HG02885 (cell line): ENCODE measurements around the gene F2R.
"Not testable (repeated sequence)": the region's sequence is repeated elsewhere in the genome, so short reads cannot be mapped to it uniquely, and the experiment has no call there.

Source experiments
- ATAC-seq: cut with Tn5 transposase; IDR thresholded peaks from one replicate; pipeline ENCODE4 v1.9.1; 2021; ENCODE audit warnings: mild to moderate bottlenecking; ENCODE audit not compliant: unreplicated experiment, poor library complexity

The F2R gene

GRCh38 chr5:76747706-76748105 lies 31.8 kb downstream of the F2R start:
- no peak for ATAC-seq

DNA sequence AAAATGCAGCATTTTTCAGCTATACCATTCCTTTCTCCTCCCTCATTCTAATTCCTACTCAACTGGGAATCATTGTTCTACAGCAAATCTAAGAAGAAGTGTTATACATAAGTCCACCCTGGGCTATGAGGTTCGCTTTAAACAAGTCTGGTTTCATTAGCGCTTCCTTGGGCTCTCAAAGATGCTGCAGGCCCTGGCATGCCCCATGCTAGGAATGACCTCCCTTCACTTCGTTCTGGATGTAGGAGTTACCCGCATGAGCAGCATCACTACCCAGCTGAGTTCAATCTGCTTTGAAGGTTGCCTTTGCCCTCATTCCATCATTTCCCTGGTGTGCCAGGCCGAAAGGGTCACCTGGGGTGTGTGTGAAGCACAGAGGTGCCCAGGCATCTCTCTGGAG lies 35.4 kb downstream of the F2R start:
- no peak for ATAC-seq

- ATAC-seq: no peak
Observed at GRCh38 chr5:76754668-76755078, 38.7 kb downstream of the F2R start.

DNA sequence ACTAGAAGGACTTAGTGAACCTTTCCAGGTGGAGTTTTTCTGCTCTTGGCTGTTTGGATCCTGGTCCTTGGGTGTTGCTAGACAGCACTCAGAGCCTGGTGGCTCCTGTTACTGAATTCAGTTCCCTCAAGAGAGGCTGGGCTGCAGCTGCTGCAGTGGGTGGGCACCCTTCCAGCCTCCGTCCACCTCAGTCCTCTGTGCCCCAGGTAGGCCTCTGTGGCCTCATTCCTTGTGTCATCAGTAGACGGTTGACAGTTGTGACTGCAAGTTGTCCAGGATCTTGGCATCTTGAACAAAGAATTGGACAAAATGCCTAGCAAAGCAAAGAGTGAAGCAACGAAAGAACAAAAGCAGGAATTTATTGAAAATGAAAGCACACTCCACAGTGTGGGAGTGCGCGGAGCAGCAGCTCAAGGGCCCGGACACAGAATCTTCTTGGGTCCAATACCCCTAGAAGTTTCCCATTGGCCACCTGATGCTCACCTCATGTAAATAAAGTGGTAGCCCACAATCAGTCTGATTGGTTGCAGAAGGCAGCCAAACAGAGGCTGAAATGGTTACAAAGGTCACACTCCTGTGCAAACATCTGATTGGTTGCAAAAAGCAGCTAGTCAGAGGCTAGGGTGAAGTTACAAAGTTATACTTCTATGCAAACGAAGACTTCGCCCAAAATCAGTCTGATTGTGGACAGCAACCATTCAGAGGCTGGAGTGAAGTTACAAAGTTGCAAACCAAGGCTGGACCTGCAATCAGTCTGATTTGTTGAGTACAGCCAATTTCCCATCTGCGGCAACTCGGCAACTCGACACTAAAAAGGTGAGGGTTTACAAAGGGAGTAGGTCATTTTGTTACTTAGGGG lies 40.1 kb downstream of the F2R start:
- ATAC-seq: no peak

GRCh38 chr5:76757049-76757448 lies 41.1 kb downstream of the F2R start:
- ATAC-seq: no peak

GRCh38 chr5:76761118-76761517 lies 45.2 kb downstream of the F2R start:
- ATAC-seq: not testable (repeated sequence)

DNA sequence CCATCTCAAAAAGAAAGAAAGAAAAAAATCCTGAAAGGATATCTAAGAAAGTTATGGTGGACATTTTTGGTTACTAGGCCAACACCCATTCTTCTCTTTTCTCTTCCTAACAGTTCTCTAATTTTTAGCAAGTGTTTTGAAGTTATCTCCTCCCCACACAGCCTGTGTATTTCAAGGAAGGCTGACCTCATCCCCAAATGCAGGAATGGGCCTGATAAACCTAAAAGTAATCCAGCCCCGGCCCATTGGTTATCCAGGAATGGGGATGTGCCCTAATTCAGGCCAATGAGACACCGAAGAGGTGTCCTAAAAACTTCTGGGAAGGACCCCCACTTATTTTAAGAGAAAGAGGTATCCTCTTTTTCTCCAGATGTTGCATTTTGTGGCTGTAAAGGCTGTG lies 46.6 kb downstream of the F2R start:
- no peak for ATAC-seq

DNA sequence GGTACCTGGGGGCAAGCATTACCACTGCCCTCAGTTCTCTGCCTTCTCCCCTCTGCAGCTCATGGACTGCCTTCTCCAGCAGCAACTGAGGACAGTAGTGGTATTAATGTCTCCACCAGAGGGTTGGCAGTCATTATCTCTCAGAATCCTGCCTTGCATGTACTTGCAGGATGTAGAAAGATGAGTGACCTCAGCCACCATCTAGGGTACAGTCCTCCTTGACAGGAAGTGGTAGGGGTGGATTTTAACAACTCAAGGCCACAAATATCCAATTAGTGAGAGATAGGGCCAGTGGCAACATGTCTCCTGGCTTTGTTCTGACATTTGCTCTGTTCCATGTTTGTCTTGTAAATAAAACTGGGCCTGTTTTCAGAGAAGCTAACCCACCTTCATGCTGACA lies 47.2 kb downstream of the F2R start:
- ATAC-seq: no peak

- ATAC-seq: no peak
Observed at GRCh38 chr5:76764374-76764773, 48.4 kb downstream of the F2R start.

DNA sequence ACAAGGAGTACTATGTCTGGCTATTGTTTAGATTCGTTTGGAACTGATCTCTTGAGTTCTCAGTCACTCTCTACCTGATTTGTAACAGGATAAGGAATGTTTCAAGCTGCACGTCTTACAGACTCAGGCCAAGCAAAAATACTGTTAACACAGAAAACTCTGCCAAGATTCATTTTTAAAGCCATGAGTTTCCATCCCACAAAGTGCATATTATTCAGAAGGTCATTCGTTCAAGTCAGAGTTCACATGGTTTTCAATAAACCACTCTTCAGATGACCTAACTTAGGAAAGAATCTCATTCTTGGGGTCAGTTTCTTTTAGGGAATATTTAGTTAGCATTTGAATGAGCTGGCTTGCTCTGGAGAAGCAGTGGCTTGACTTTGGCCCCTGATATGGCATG lies 49.3 kb downstream of the F2R start:
- ATAC-seq: no peak

GRCh38 chr5:76766746-76767145 lies 50.8 kb downstream of the F2R start:
- ATAC-seq: no peak

DNA sequence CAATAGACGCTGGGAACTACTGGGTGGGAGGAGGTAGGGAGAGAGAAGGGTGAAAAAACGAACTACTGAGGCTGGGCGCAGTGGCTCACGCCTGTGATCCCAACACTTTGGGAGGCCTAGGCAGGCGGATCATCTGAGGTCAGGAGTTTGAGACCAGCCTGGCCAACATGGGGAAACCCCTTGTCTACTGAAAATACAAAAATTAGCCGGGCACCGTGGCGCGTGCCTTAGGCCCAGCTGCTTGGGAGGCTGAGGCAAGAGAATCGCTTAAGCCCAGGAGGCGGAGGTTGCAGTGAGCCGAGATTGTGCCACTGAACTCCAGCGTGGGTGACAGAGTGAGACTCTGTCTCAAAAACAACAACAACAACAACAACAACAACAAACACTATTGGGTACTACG lies 55.1 kb downstream of the F2R start:
- not testable (repeated sequence) for ATAC-seq

DNA sequence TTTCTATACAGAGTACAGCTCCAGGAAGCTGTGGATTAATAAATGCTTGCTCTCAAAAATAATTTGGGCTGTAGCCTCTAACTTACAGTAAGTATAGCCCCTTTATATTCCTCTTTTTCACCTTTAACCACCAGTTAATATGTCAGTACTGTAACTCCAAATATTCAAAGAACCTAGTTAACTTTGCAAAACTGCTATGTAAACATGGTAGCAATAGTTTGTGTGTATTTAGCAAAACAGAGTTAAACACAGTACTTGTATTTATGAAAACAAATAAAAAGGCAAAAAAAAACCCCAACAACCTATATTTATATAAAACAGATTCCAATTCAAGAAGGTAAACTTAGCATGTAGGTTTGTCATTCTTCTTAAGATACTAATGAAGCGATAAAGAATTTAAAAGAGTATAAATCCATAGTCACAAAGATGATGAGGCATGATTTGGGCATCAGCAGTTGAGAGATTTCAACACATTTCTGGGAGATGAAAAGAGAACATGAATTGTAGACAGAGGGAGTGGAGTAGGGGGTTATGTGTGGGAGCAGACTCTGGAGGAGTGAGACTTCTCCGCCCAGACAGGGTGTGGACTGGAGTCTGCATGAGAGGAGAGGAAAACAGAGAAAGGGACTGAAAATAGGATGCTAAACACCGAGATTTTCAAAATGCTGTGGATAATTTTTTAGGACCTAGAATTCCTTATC lies 55.9 kb downstream of the F2R start:
- no peak for ATAC-seq

DNA sequence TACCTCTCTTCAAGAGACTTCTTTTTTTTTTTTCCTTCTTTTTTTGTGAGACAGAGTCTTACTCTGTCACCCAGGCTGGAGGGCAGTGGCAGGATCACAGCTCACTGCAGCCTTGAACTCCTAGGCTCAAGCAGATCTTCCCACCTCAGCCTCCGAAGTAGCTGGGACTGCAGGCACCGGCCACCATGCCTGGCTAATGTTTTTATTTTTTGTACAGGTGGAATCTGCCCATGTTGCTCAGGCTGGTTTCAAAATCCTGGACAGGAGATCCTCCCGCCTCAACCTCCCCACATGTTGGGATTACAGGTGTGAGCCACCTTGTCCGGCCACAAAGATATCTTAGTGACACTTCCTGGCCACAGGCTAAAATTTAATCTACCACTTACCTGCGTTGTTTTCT lies 60.0 kb downstream of the F2R start:
- ATAC-seq: no peak

DNA sequence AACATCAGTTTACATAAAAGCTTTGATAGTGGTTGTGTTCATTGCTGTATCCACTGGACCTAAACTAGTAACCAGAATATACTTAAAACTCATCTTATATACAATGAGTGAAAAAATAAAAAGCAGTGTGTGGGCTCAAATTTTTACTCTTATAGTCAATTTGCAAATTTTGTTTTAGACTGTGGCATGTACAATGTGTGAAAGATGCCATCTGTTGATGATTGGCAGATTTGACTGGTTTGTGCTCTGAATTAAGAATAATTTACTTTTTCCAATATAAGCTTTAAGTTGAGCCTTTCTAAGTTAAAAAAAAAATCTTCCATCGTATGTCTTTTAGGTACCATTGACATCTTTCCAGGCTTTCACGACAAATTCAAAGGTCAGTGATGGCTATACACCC lies 60.5 kb downstream of the F2R start:
- ATAC-seq: no peak

DNA sequence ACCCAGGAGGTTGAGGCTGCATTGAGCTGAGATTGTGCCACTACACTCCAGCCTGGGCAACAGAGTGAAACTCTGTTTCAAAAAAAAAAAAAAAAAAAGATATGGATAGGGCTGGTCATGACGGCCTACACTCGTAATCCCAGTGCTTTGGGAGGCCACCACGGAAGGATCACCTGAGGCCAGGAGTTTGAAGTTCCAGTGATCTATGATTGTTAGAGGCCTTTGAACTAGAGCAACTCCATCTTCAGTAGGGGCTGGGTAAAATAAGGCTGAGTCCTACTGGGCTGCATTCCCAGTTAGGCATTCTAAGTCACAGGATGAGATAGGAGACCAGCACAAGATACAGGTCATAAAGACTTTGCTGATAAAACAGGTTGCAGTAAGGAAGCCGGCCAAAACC lies 64.7 kb downstream of the F2R start:
- ATAC-seq: not testable (repeated sequence)

- no peak for ATAC-seq
Observed at GRCh38 chr5:76781775-76782174, 65.8 kb downstream of the F2R start.

- no peak for ATAC-seq
Observed at GRCh38 chr5:76782444-76782843, 66.5 kb downstream of the F2R start.
